ENCODE measurements around the gene COL4A2.
A peak's percentile ranks its signal among the peaks of the same experiment; 100 is the strongest.
"Not testable (repeated sequence)": the region's sequence is repeated elsewhere in the genome, so short reads cannot be mapped to it uniquely, and the experiment has no call there.

The COL4A2 gene

GRCh38 chr13:110306340-110306959, 634 bp upstream of the COL4A2 start:
- Mint-ChIP-seq H3K4me1 (peaks cover 18% of the 10 kb centered on the region), H3K27ac (no peak overlapping the region), H3K27me3 (peaks cover 92% of the 10 kb centered on the region), H3K9me3 (no peaks in the 10 kb centered on the region), H3K4me3 (no peak overlapping the region)
- DNase-seq (no peak), ATAC-seq (no peak)

- Mint-ChIP-seq H3K4me1 (peaks cover 18% of the 10 kb centered on the region), H3K4me3 (peak overlapping the region in 1 of 2 donors; percentile 21), H3K9me3 (no peaks in the 10 kb centered on the region), H3K27me3 (peaks cover 93% of the 10 kb centered on the region), H3K27ac (no peak overlapping the region)
- ATAC-seq (no peak), DNase-seq (no peak)
Measured at GRCh38 chr13:110307767-110308655, 927 bp downstream of the COL4A2 start.

- peaks cover 85% of the 10 kb centered on the region for H3K27me3 Mint-ChIP-seq
- DNase-seq = no peak
- no peak overlapping the region for H3K27ac Mint-ChIP-seq
- no peak overlapping the region for H3K4me3 Mint-ChIP-seq
- H3K4me1 Mint-ChIP-seq = peaks cover 18% of the 10 kb centered on the region
- no peaks in the 10 kb centered on the region for H3K9me3 Mint-ChIP-seq
- ATAC-seq = no peak
Measured at GRCh38 chr13:110308656-110309359, 1.7 kb downstream of the COL4A2 start.

GRCh38 chr13:110309661-110310524, 2.8 kb downstream of the COL4A2 start:
- Mint-ChIP-seq H3K9me3 (no peaks in the 10 kb centered on the region), H3K27ac (no peak overlapping the region), H3K4me1 (peaks cover 18% of the 10 kb centered on the region), H3K4me3 (no peak overlapping the region), H3K27me3 (peaks cover 74% of the 10 kb centered on the region)
- ATAC-seq = no peak
- no peak for DNase-seq

- Mint-ChIP-seq H3K4me1 (peaks cover 15% of the 10 kb centered on the region), H3K9me3 (no peaks in the 10 kb centered on the region), H3K4me3 (no peak overlapping the region), H3K27ac (no peak overlapping the region), H3K27me3 (peaks cover 65% of the 10 kb centered on the region)
- DNase-seq = no peak
- no peak for ATAC-seq
Measured at GRCh38 chr13:110310541-110311442, 3.7 kb downstream of the COL4A2 start.

- no peak overlapping the region for H3K27ac Mint-ChIP-seq
Measured at GRCh38 chr13:110311443-110312338, 4.6 kb downstream of the COL4A2 start.

GRCh38 chr13:110312339-110313031, 5.4 kb downstream of the COL4A2 start:
- ATAC-seq = no peak
- no peaks in the 10 kb centered on the region for H3K9me3 Mint-ChIP-seq

More at GRCh38 chr13:110311443-110312338, 4.6 kb downstream of the COL4A2 start:
- H3K9me3 Mint-ChIP-seq = no peaks in the 10 kb centered on the region
- peaks cover 13% of the 10 kb centered on the region for H3K4me1 Mint-ChIP-seq
- no peak for DNase-seq
- no peak for ATAC-seq
- peaks cover 56% of the 10 kb centered on the region for H3K27me3 Mint-ChIP-seq
- no peak overlapping the region for H3K4me3 Mint-ChIP-seq

GRCh38 chr13:110313261-110313660, 6.2 kb downstream of the COL4A2 start:
- not testable (repeated sequence) for H3K4me3 Mint-ChIP-seq, ATAC-seq, DNase-seq, H3K27ac Mint-ChIP-seq, H3K4me1 Mint-ChIP-seq, H3K9me3 Mint-ChIP-seq
- H3K27me3 Mint-ChIP-seq = peaks cover 47% of the 10 kb centered on the region

More at GRCh38 chr13:110312339-110313031, 5.4 kb downstream of the COL4A2 start:
- DNase-seq = no peak
- peaks cover 55% of the 10 kb centered on the region for H3K27me3 Mint-ChIP-seq
- no peak overlapping the region for H3K27ac Mint-ChIP-seq
- H3K4me3 Mint-ChIP-seq = no peak overlapping the region
- peaks cover 13% of the 10 kb centered on the region for H3K4me1 Mint-ChIP-seq

GRCh38 chr13:110313733-110314132, 6.6 kb downstream of the COL4A2 start:
- H3K4me1 Mint-ChIP-seq = not testable (repeated sequence)

GRCh38 chr13:110314516-110315245, 7.6 kb downstream of the COL4A2 start:
- ATAC-seq (peak; percentile 44), DNase-seq (no peak)
- H3K27me3 Mint-ChIP-seq = peaks cover 46% of the 10 kb centered on the region
- H3K4me1 Mint-ChIP-seq = peaks cover 4% of the 10 kb centered on the region
- no peak overlapping the region for H3K27ac Mint-ChIP-seq
- no peaks in the 10 kb centered on the region for H3K9me3 Mint-ChIP-seq
- H3K4me3 Mint-ChIP-seq = no peak overlapping the region

More at GRCh38 chr13:110313733-110314132, 6.6 kb downstream of the COL4A2 start:
- H3K4me3 Mint-ChIP-seq, DNase-seq, H3K9me3 Mint-ChIP-seq, ATAC-seq, H3K27ac Mint-ChIP-seq: not testable (repeated sequence)
- H3K27me3 Mint-ChIP-seq = peaks cover 46% of the 10 kb centered on the region

- no peak overlapping the region for H3K4me3 Mint-ChIP-seq
- H3K9me3 Mint-ChIP-seq = no peaks in the 10 kb centered on the region
- H3K27me3 Mint-ChIP-seq = peaks cover 37% of the 10 kb centered on the region
- H3K27ac Mint-ChIP-seq = no peak overlapping the region
- ATAC-seq (no peak), DNase-seq (no peak)
- H3K4me1 Mint-ChIP-seq = peaks cover 9% of the 10 kb centered on the region
Measured at GRCh38 chr13:110316196-110316595, 9.1 kb downstream of the COL4A2 start.

GRCh38 chr13:110317093-110317492, 10.0 kb downstream of the COL4A2 start:
- no peak for DNase-seq
- H3K4me3 Mint-ChIP-seq = no peak overlapping the region
- no peak overlapping the region for H3K27ac Mint-ChIP-seq
- no peaks in the 10 kb centered on the region for H3K9me3 Mint-ChIP-seq
- H3K4me1 Mint-ChIP-seq = peaks cover 9% of the 10 kb centered on the region
- no peak for ATAC-seq
- H3K27me3 Mint-ChIP-seq = peaks cover 37% of the 10 kb centered on the region
